GM23338 (cell line): Measurements from ENCODE around the gene AP2A2. TPM values are rescaled to one million over a fixed set of nuclear protein-coding genes. Genes with fewer than 3 reads are reported as not detected.

Experiments
- ATAC-seq: fragments of 200-7000 bp; cut with Tn5 transposase; 3 replicates; pipeline ENCODE4 v1.9.1; 2020
- DNase-seq: peaks from one replicate; pipeline ENCODE4 v3.0.0-alpha.2; 2015; ENCODE audit warnings: low spot score
- H2AFZ ChIP-seq: fragments of 200-600 bp; sonication (generic); 2 replicates; pipeline ENCODE4 v1.8.0; 2016; ENCODE audit warnings: antibody characterized with exemption, mild to moderate bottlenecking, moderate library complexity
- H3F3A ChIP-seq: fragments of 200-600 bp; sonication (generic); replicated peaks from 2 replicates; pipeline ENCODE4 v1.8.0; 2017; ENCODE audit warnings: antibody characterized with exemption, mixed run types, low read depth
- H3K27ac ChIP-seq: fragments of 200-600 bp; sonication (generic); 2 replicates; pipeline ENCODE4 v1.6.1; 2016; ENCODE audit warnings: low read depth
- H3K27me3 ChIP-seq: fragments of 200-600 bp; sonication (generic); 2 replicates; pipeline ENCODE4 v1.8.0; 2016; ENCODE audit warnings: mild to moderate bottlenecking, mixed run types, moderate library complexity; ENCODE audit not compliant: insufficient read depth
- H3K36me3 ChIP-seq: fragments of 200-600 bp; sonication (generic); 2 replicates; pipeline ENCODE4 v1.8.0; 2016; ENCODE audit warnings: mild to moderate bottlenecking; ENCODE audit not compliant: insufficient read depth
- H3K4me1 ChIP-seq: fragments of 200-600 bp; sonication (generic); 2 replicates; pipeline ENCODE4 v1.8.0; 2016; ENCODE audit warnings: mild to moderate bottlenecking, moderate library complexity; ENCODE audit not compliant: insufficient read depth
- H3K4me2 ChIP-seq: fragments of 200-600 bp; sonication (generic); 2 replicates; pipeline ENCODE4 v1.7.1; 2017; ENCODE audit warnings: mixed run types
- H3K4me3 ChIP-seq: fragments of 200-600 bp; sonication (generic); 2 replicates; pipeline ENCODE4 v1.6.1; 2016; ENCODE audit warnings: mixed run types
- H3K79me2 ChIP-seq: fragments of 200-600 bp; sonication (generic); replicated peaks from 2 replicates; pipeline ENCODE4 v1.8.0; 2017; ENCODE audit warnings: mild to moderate bottlenecking; ENCODE audit not compliant: insufficient read depth
- H3K9me2 ChIP-seq: fragments of 200-600 bp; sonication (generic); 2 replicates; pipeline ENCODE4 v1.8.0; 2017; ENCODE audit not compliant: insufficient read depth
- H4K20me1 ChIP-seq: fragments of 200-600 bp; sonication (generic); replicated peaks from 2 replicates; pipeline ENCODE4 v1.8.0; 2017; ENCODE audit warnings: mild to moderate bottlenecking; ENCODE audit not compliant: insufficient read depth
- H3K27ac Mint-ChIP-seq: 2 replicates; pipeline ENCODE4 v1.8.0; 2020; ENCODE audit warnings: inconsistent platforms, mild to moderate bottlenecking, moderate library complexity, mixed read lengths
- H3K27me3 Mint-ChIP-seq: 3 replicates; pipeline ENCODE4 v1.8.0; 2022; ENCODE audit warnings: low read depth, mild to moderate bottlenecking, moderate library complexity, mixed read lengths, inconsistent platforms; ENCODE audit not compliant: insufficient read depth, poor library complexity
- H3K36me3 Mint-ChIP-seq: 3 replicates; pipeline ENCODE4 v1.8.0; 2021; ENCODE audit warnings: low read depth, mild to moderate bottlenecking, inconsistent platforms, moderate library complexity, mixed read lengths
- H3K4me1 Mint-ChIP-seq: 3 replicates; pipeline ENCODE4 v1.8.0; 2020; ENCODE audit warnings: mild to moderate bottlenecking, inconsistent platforms, mixed read lengths
- H3K4me3 Mint-ChIP-seq: 3 replicates; pipeline ENCODE4 v1.8.0; 2021; ENCODE audit warnings: moderate library complexity, mild to moderate bottlenecking, inconsistent platforms, mixed read lengths
- H3K9me3 Mint-ChIP-seq: 3 replicates; pipeline ENCODE4 v1.8.0; 2020; ENCODE audit warnings: moderate library complexity, mild to moderate bottlenecking, inconsistent platforms, mixed read lengths
- CREB1 ChIP-seq: fragments of 250-450 bp; sonication (Bioruptor Pico); IDR thresholded peaks from 2 replicates; pipeline ENCODE4 v1.5.0; 2020; ENCODE audit warnings: low read depth, mild to moderate bottlenecking, moderate library complexity
- CTCF ChIP-seq, 2 experiments: fragments of 200-600 bp in 1 of 2; sonication (generic) in 1 of 2; conservative IDR thresholded peaks; 2 replicates each; pipeline versions ENCODE4 v1.5.1 to v1.6.1; 2016 to 2017; ENCODE audit warnings: antibody characterized with exemption in 2 of 2, low read depth in 2 of 2, mild to moderate bottlenecking in 2 of 2, moderate library complexity in 1 of 2
- ETS1 ChIP-seq: IDR thresholded peaks from 2 replicates; pipeline ENCODE4 v1.6.1; 2016; ENCODE audit warnings: antibody characterized with exemption
- EZH2 ChIP-seq: fragments of 200-600 bp; sonication (generic); IDR thresholded peaks from one replicate; pipeline ENCODE4 v1.8.0; 2017; ENCODE audit warnings: antibody characterized with exemption, mild to moderate bottlenecking, low read depth; ENCODE audit not compliant: unreplicated experiment
- EZH2phosphoT487 ChIP-seq: fragments of 200-600 bp; sonication (generic); IDR thresholded peaks from one replicate; pipeline ENCODE4 v1.8.1; 2018; ENCODE audit warnings: antibody characterized with exemption; ENCODE audit not compliant: unreplicated experiment
- JUNB ChIP-seq: IDR thresholded peaks from one replicate; pipeline ENCODE4 v1.6.1; 2016; ENCODE audit warnings: antibody characterized with exemption; ENCODE audit not compliant: unreplicated experiment
- NANOG ChIP-seq: IDR thresholded peaks from 2 replicates; pipeline ENCODE4 v1.6.1; 2016; ENCODE audit warnings: antibody characterized with exemption, borderline replicate concordance
- POLR2AphosphoS5 ChIP-seq: IDR thresholded peaks from 2 replicates; pipeline ENCODE4 v1.6.1; 2016; ENCODE audit warnings: antibody characterized with exemption, low read depth
- STAT1 ChIP-seq: IDR thresholded peaks from one replicate; pipeline ENCODE4 v1.6.1; 2016; ENCODE audit warnings: antibody characterized with exemption; ENCODE audit not compliant: unreplicated experiment
- ZNF114 ChIP-seq: fragments of 250-450 bp; sonication (Bioruptor Pico); IDR thresholded peaks from 2 replicates; pipeline ENCODE4 v1.5.0; 2020; ENCODE audit warnings: mild to moderate bottlenecking, moderate library complexity
- ZNF331 ChIP-seq: fragments of 250-450 bp; sonication (Bioruptor Pico); IDR thresholded peaks from 2 replicates; pipeline ENCODE4 v1.5.0; 2020; ENCODE audit warnings: low read depth, mild to moderate bottlenecking, moderate library complexity
- polyA plus RNA-seq: library from polyadenylated mRNA; unstranded; fragments of >200 nt; fragmentation: Nextera tagmentation; extraction: Ambion mirVana; gene quantifications from 2 replicates; pipeline ENCODE4 v1.2.1, GENCODE V29; 2016
- total RNA-seq: library from RNA; depleted of rRNA; stranded (reverse); fragments of >200 nt; shearing (Covaris generic); gene quantifications from 2 replicates; pipeline ENCODE4 v1.2.3, GENCODE V29; 2014

AP2A2 gene
- total and polyA plus RNA-seq, 2 experiments from 2014 or later, result 23.7 to 47.5 TPM

GRCh38 chr11:894575-895201 lies 31.0 kb upstream of the AP2A2 start:
- peaks cover 9% of the 10 kb centered on the region for H3K4me1 Mint-ChIP-seq
- Histone ChIP-seq H3K27me3 (no peaks in the 10 kb centered on the region), H3K4me3 (no peak overlapping the region), H4K20me1 (peaks cover 3% of the 10 kb centered on the region; the same call in 1 of the 2 replicates), H3K9me2 (no peaks in the 10 kb centered on the region), H3K36me3 (no peaks in the 10 kb centered on the region), H3K4me2 (no peak overlapping the region), H2AFZ (no peak overlapping the region), H3K79me2 (no peaks in the 10 kb centered on the region), H3F3A (no peaks in the 10 kb centered on the region), H3K27ac (no peak overlapping the region), H3K4me1 (no peaks in the 10 kb centered on the region; the same call in 1 of the 2 replicates)
- ATAC-seq (peak; percentile 50), DNase-seq (peak; percentile 52)
- TF ChIP-seq CTCF (conservative IDR thresholded peaks at IDR 0.05; ENCODE audit: low read depth in 2 of 2) (peak; percentile 36 to 49), EZH2phosphoT487 (no peak)
- no peak overlapping the region for H3K4me3 Mint-ChIP-seq
- H3K36me3 Mint-ChIP-seq, result peaks cover 7% of the 10 kb centered on the region; the same call in 2 of the 3 replicates
- no peak overlapping the region; the same call in 1 of the 2 replicates for H3K27ac Mint-ChIP-seq
- no peaks in the 10 kb centered on the region for H3K9me3 Mint-ChIP-seq
- peaks cover 7% of the 10 kb centered on the region for H3K27me3 Mint-ChIP-seq

- H3K4me3 Mint-ChIP-seq, result no peak overlapping the region
- H3K36me3 ChIP-seq, result no peaks in the 10 kb centered on the region
- H2AFZ ChIP-seq, result no peak overlapping the region
- no peak for DNase-seq
- no peaks in the 10 kb centered on the region for H3K9me3 Mint-ChIP-seq
- H3K4me1 Mint-ChIP-seq, result peaks cover 9% of the 10 kb centered on the region
- peaks cover 10% of the 10 kb centered on the region; the same call in 2 of the 3 replicates for H3K36me3 Mint-ChIP-seq
- no peaks in the 10 kb centered on the region for H3K9me2 ChIP-seq
- H3K4me2 ChIP-seq, result no peak overlapping the region
- ATAC-seq, result no peak
- H3K4me3 ChIP-seq, result no peak overlapping the region
- H3K27ac ChIP-seq, result no peak overlapping the region
- no peak overlapping the region for H3K27ac Mint-ChIP-seq
- no peaks in the 10 kb centered on the region; the same call in 1 of the 2 replicates for H4K20me1 ChIP-seq
- no peaks in the 10 kb centered on the region for H3F3A ChIP-seq
- H3K27me3 Mint-ChIP-seq, result peaks cover 7% of the 10 kb centered on the region
- no peaks in the 10 kb centered on the region; the same call in 1 of the 2 replicates for H3K4me1 ChIP-seq
- no peaks in the 10 kb centered on the region for H3K79me2 ChIP-seq
- no peaks in the 10 kb centered on the region for H3K27me3 ChIP-seq
- no peak for TF ChIP-seq CREB1 (CRISPR knock-in tag)
- TF ChIP-seq NANOG, result no peak
- no peak for TF ChIP-seq EZH2phosphoT487
- no peak for TF ChIP-seq POLR2AphosphoS5
- no peak for TF ChIP-seq ETS1
- no peak for TF ChIP-seq ZNF114 (CRISPR knock-in tag)
- no peak for TF ChIP-seq JUNB
- TF ChIP-seq ZNF331 (CRISPR knock-in tag), result no peak
- TF ChIP-seq CTCF (conservative IDR thresholded peaks at IDR 0.05; ENCODE audit: low read depth in 2 of 2), result no peak
- no peak for TF ChIP-seq EZH2
- no peak for TF ChIP-seq STAT1
Observed at GRCh38 chr11:895331-896110, 30.1 kb upstream of the AP2A2 start.
